Gastroesophageal sphincter (tissue), 3 donors: ENCODE results near the gene ATP9B.

Experiments used
- POLR2AphosphoS5 ChIP-seq: sonication (generic); formaldehyde crosslinking; IDR thresholded peaks from one replicate; pipeline ENCODE4 v1.6.1; 2017; ENCODE audit warnings: antibody characterized with exemption
- TF ChIP-seq, protein P1 (sequence below), 4 experiments: fragments of 200-600 bp in 2 of 4; fragments of 450-650 bp in 2 of 4; sonication (generic) in 1 of 4; IDR thresholded peaks; one replicate each; pipeline ENCODE4 v1.5.1; 2017 to 2019; ENCODE audit warnings: antibody characterized with exemption in 4 of 4, mild to moderate bottlenecking in 2 of 4, moderate library complexity in 2 of 4

DNA sequence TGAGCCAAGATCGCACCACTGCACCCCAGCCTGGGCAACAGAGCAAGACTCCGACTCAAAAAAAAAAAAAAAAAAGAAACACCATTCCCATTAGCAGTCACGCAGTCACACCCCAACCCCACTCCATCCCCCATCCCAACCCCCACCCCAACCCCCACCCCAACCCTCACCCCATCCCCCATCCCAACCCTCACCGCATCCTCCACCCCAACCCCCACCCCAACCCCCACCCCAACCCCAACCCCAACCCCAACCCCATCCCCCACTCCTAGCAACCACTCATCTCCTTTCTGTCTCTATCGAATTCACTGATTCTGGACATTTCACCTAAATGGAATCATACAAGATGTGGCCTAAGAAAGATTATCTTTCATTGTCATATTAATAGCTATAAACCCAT is 25.9 kb upstream of the ATP9B start:
- no peak for TF ChIP-seq POLR2AphosphoS5
- TF ChIP-seq, protein P1, sequence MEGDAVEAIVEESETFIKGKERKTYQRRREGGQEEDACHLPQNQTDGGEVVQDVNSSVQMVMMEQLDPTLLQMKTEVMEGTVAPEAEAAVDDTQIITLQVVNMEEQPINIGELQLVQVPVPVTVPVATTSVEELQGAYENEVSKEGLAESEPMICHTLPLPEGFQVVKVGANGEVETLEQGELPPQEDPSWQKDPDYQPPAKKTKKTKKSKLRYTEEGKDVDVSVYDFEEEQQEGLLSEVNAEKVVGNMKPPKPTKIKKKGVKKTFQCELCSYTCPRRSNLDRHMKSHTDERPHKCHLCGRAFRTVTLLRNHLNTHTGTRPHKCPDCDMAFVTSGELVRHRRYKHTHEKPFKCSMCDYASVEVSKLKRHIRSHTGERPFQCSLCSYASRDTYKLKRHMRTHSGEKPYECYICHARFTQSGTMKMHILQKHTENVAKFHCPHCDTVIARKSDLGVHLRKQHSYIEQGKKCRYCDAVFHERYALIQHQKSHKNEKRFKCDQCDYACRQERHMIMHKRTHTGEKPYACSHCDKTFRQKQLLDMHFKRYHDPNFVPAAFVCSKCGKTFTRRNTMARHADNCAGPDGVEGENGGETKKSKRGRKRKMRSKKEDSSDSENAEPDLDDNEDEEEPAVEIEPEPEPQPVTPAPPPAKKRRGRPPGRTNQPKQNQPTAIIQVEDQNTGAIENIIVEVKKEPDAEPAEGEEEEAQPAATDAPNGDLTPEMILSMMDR (IDR thresholded peaks at IDR 0.05) = no peak
